IPS DF 6.9 (cell line): ENCODE data around the gene MAST4.
"Not testable (repeated sequence)": the region's sequence is repeated elsewhere in the genome, so short reads cannot be mapped to it uniquely, and the experiment has no call there.

ENCODE experiments used
- DNase-seq: peaks from one replicate; pipeline ENCODE4 v3.0.0-alpha.2; 2013; ENCODE audit warnings: low read depth, low spot score
- H3K27ac ChIP-seq: one replicate; pipeline ENCODE4 v1.5.1; 2013; ENCODE audit warnings: low read length, control low read depth
- H3K27me3 ChIP-seq: 2 replicates; pipeline ENCODE4 v1.6.1; 2013; ENCODE audit warnings: mild to moderate bottlenecking, low read length; ENCODE audit not compliant: control insufficient read depth, insufficient read depth
- H3K36me3 ChIP-seq: 2 replicates; pipeline ENCODE4 v1.6.1; 2013; ENCODE audit warnings: low read length; ENCODE audit not compliant: control insufficient read depth, insufficient read depth
- H3K4me1 ChIP-seq: 2 replicates; pipeline ENCODE4 v1.6.1; 2013; ENCODE audit warnings: low read length; ENCODE audit not compliant: control insufficient read depth, insufficient read depth
- H3K4me3 ChIP-seq: 2 replicates; pipeline ENCODE4 v1.5.1; 2013; ENCODE audit warnings: mild to moderate bottlenecking, low read length
- H3K9me3 ChIP-seq: 2 replicates; pipeline ENCODE4 v1.6.1; 2013; ENCODE audit warnings: low read length, inconsistent platforms; ENCODE audit not compliant: control insufficient read depth, insufficient read depth
- whole genome bisulfite sequencing: extraction: QIAGEN DNeasy Blood & Tissue Kit; methylation state at CpG from one replicate; pipeline ENCODE4 v1.1.7; 2013; ENCODE audit warnings: mixed read lengths, missing lambda C conversion rate; ENCODE audit not compliant: insufficient read length, insufficient coverage; 5-methylcytosine and 5-hydroxymethylcytosine counted together

The MAST4 gene

GRCh38 chr5:66739951-66740350, 143.8 kb downstream of the MAST4 start:
- Histone ChIP-seq H3K27ac (no peak overlapping the region), H3K36me3 (no peaks in the 10 kb centered on the region), H3K9me3 (no peaks in the 10 kb centered on the region), H3K4me3 (no peak overlapping the region), H3K4me1 (0 out of 2 replicates have a peak, but pooled peaks cover 2% of the 10 kb centered on the region), H3K27me3 (no peaks in the 10 kb centered on the region)
- no peak for DNase-seq
- no CpG with 5 or more reads among the region's 3 CpGs for WGBS

GRCh38 chr5:66741394-66741793, 145.2 kb downstream of the MAST4 start:
- Histone ChIP-seq H3K27me3 (no peaks in the 10 kb centered on the region), H3K4me1 (0 out of 2 replicates have a peak, but pooled peaks cover 2% of the 10 kb centered on the region), H3K9me3 (no peaks in the 10 kb centered on the region), H3K4me3 (no peak overlapping the region), H3K27ac (no peak overlapping the region), H3K36me3 (no peaks in the 10 kb centered on the region)
- DNase-seq, result no peak
- WGBS, result no CpG with 5 or more reads among the region's 2 CpGs

GRCh38 chr5:66742083-66742895, 146.1 kb downstream of the MAST4 start:
- no peaks in the 10 kb centered on the region for H3K27me3 ChIP-seq
- H3K27ac ChIP-seq, result no peak overlapping the region
- no peaks in the 10 kb centered on the region for H3K9me3 ChIP-seq
- 0 out of 2 replicates have a peak, but pooled peaks cover 2% of the 10 kb centered on the region for H3K4me1 ChIP-seq
- WGBS, result no CpG with 5 or more reads among the region's 15 CpGs
- H3K36me3 ChIP-seq, result no peaks in the 10 kb centered on the region
- no peak overlapping the region; the same call in 1 of the 2 replicates for H3K4me3 ChIP-seq
- DNase-seq, result no peak

GRCh38 chr5:66742896-66743247, 146.7 kb downstream of the MAST4 start:
- WGBS, result no CpG with 5 or more reads among the region's 5 CpGs
- no peaks in the 10 kb centered on the region for H3K27me3 ChIP-seq
- H3K27ac ChIP-seq, result no peak overlapping the region
- H3K9me3 ChIP-seq, result no peaks in the 10 kb centered on the region
- 0 out of 2 replicates have a peak, but pooled peaks cover 2% of the 10 kb centered on the region for H3K4me1 ChIP-seq
- no peak for DNase-seq
- no peaks in the 10 kb centered on the region for H3K36me3 ChIP-seq
- no peak overlapping the region for H3K4me3 ChIP-seq

- 0 out of 2 replicates have a peak, but pooled peaks cover 2% of the 10 kb centered on the region for H3K4me1 ChIP-seq
- H3K36me3 ChIP-seq, result no peaks in the 10 kb centered on the region
- H3K9me3 ChIP-seq, result no peaks in the 10 kb centered on the region
- WGBS, result no CpG with 5 or more reads among the region's 6 CpGs
- no peak for DNase-seq
- H3K4me3 ChIP-seq, result no peak overlapping the region
- H3K27me3 ChIP-seq, result no peaks in the 10 kb centered on the region
- no peak overlapping the region for H3K27ac ChIP-seq
Measured at GRCh38 chr5:66743344-66743743, 147.2 kb downstream of the MAST4 start.

- Histone ChIP-seq H3K27me3 (no peaks in the 10 kb centered on the region), H3K36me3 (no peaks in the 10 kb centered on the region), H3K4me3 (no peak overlapping the region), H3K27ac (no peak overlapping the region), H3K9me3 (no peaks in the 10 kb centered on the region), H3K4me1 (0 out of 2 replicates have a peak, but pooled peaks cover 2% of the 10 kb centered on the region)
- WGBS, result no CpG with 5 or more reads among the region's 4 CpGs
- DNase-seq, result no peak
Measured at GRCh38 chr5:66744040-66744439, 147.8 kb downstream of the MAST4 start.

- H3K4me1 ChIP-seq, result 0 out of 2 replicates have a peak, but pooled peaks cover 2% of the 10 kb centered on the region
- WGBS, result no CpG with 5 or more reads among the region's 5 CpGs
Measured at GRCh38 chr5:66745297-66745696, 149.1 kb downstream of the MAST4 start.

GRCh38 chr5:66747607-66748006, 151.4 kb downstream of the MAST4 start:
- no peak overlapping the region for H3K27ac ChIP-seq
- no CpG with 5 or more reads among the region's 5 CpGs for WGBS
- no peaks in the 10 kb centered on the region for H3K36me3 ChIP-seq
- no peaks in the 10 kb centered on the region for H3K9me3 ChIP-seq
- no peak for DNase-seq
- H3K4me1 ChIP-seq, result no peaks in the 10 kb centered on the region
- H3K4me3 ChIP-seq, result no peak overlapping the region
- H3K27me3 ChIP-seq, result no peaks in the 10 kb centered on the region

More at GRCh38 chr5:66745297-66745696, 149.1 kb downstream of the MAST4 start:
- Histone ChIP-seq H3K36me3 (no peaks in the 10 kb centered on the region), H3K4me3 (no peak overlapping the region), H3K27me3 (no peaks in the 10 kb centered on the region), H3K9me3 (no peaks in the 10 kb centered on the region), H3K27ac (no peak overlapping the region)
- no peak for DNase-seq

GRCh38 chr5:66752668-66753067, 156.5 kb downstream of the MAST4 start:
- H3K4me3 ChIP-seq, DNase-seq, H3K27ac ChIP-seq, H3K27me3 ChIP-seq, H3K4me1 ChIP-seq, H3K9me3 ChIP-seq, H3K36me3 ChIP-seq: not testable (repeated sequence)
- no CpG with 5 or more reads among the region's 2 CpGs for WGBS

GRCh38 chr5:66757219-66757833, 161.1 kb downstream of the MAST4 start:
- Histone ChIP-seq H3K4me1 (no peaks in the 10 kb centered on the region), H3K9me3 (no peaks in the 10 kb centered on the region), H3K27ac (no peak overlapping the region), H3K4me3 (no peak overlapping the region), H3K36me3 (no peaks in the 10 kb centered on the region), H3K27me3 (no peaks in the 10 kb centered on the region)
- WGBS, result no CpG with 5 or more reads among the region's 5 CpGs
- DNase-seq, result no peak
